ENCODE data around the gene ENTR1. TPM values are rescaled to one million over a fixed set of nuclear protein-coding genes. Genes with fewer than 3 reads are reported as not detected.
"Not testable (repeated sequence)": the region's sequence is repeated elsewhere in the genome, so short reads cannot be mapped to it uniquely, and the experiment has no call there.

ENTR1 gene
- total and polyA plus RNA-seq, 2 of the 4 experiments (the other 2 are of a cell fraction) = 14.5 to 37.3 TPM

- Histone ChIP-seq H4K91ac (ENCODE audit: insufficient read depth, low read depth, low read length) (no peak overlapping the region), H2AFZ (replicated peaks; ENCODE audit: low read length, poor library complexity) (no peak overlapping the region), H2BK20ac (ENCODE audit: low read depth, low read length) (no peak overlapping the region), H4K5ac (ENCODE audit: low read depth, low read length) (no peak overlapping the region), H3K9me1 (ENCODE audit: insufficient read depth, low read length) (no peaks in the 10 kb centered on the region), H3K4me1 (ENCODE audit: control insufficient read depth, insufficient read depth, low read length) (no peaks in the 10 kb centered on the region), H3K79me1 (ENCODE audit: low read depth in 1 of 2, low read length in 2 of 2) (peaks cover 0 to 3% of the 10 kb centered on the region in 2 experiments; a peak in 1 of 4 replicates), H3K18ac (ENCODE audit: low read depth, low read length) (no peak overlapping the region), H2AK5ac (ENCODE audit: low read depth, low read length) (no peak overlapping the region), H3K36me3 (ENCODE audit: control insufficient read depth, insufficient read depth, low read length) (peaks cover 59% of the 10 kb centered on the region), H3K4me3 (ENCODE audit: insufficient read depth, low read depth, low read length) (no peak overlapping the region), H3K14ac (replicated peaks; ENCODE audit: low read depth, low read length) (no peak overlapping the region), H2AK9ac (replicated peaks; ENCODE audit: low read depth, low read length, poor library complexity) (no peak overlapping the region), H3K23ac (ENCODE audit: low read depth, low read length) (no peak overlapping the region), H3K27ac (ENCODE audit: insufficient read depth, low read length) (no peak overlapping the region), H3K4ac (ENCODE audit: low read depth, low read length) (no peak overlapping the region), H3K56ac (ENCODE audit: extremely low read depth, insufficient read depth, low read length) (no peak overlapping the region), H3K27me3 (ENCODE audit: control insufficient read depth, insufficient read depth, low read length) (no peaks in the 10 kb centered on the region), H2BK120ac (ENCODE audit: low read depth, low read length) (no peak overlapping the region), H2BK5ac (ENCODE audit: low read depth, low read length, poor library complexity, severe bottlenecking) (no peak overlapping the region), H3K9me3 (ENCODE audit: control insufficient read depth, insufficient read depth, low read length) (no peaks in the 10 kb centered on the region), H2BK15ac (ENCODE audit: low read depth, low read length) (no peak overlapping the region), H4K8ac (ENCODE audit: low read depth in 2 of 2, low read length in 2 of 2) (no peak overlapping the region), H3K4me2 (ENCODE audit: low read depth, low read length) (no peak overlapping the region), H4K20me1 (ENCODE audit: insufficient read depth, low read length) (peaks cover 6% of the 10 kb centered on the region; the same call in 1 of the 2 replicates), H3K9ac (ENCODE audit: low read depth, low read length) (no peak overlapping the region)
- in situ Hi-C loops (cut with MboI; ENCODE audit: low sequenced_read_pairs) (no loop called here), intact Hi-C loops (cut with micrococcal nuclease) (no loop called here), dilution Hi-C loops (cut with HindIII; ENCODE audit: low sequenced_read_pairs, unreplicated experiment) (no loop called here)
- DNase-seq (no peak), ATAC-seq (ENCODE audit: low read depth) (no peak)
- 100% methylated on average over 1 of the region's 12 CpGs; no CpG with 5 or more reads in 1 of the 2 experiments for WGBS, 2 experiments (ENCODE audit: extremely low coverage in 2 of 2, insufficient read length in 1 of 2)
- ChIA-PET CTCF (no interaction called here), POLR2A (ENCODE audit: unreplicated experiment) (interaction anchor here (0.7 kb wide), 1 partner anchor 8 kb away, joined by 9 read pairs; no protein-coding TSS in a partner anchor)
- no TSS peak for BruUV-seq (replicated peaks)
- TF ChIP-seq SMC3 (IDR thresholded peaks at IDR 0.05; ENCODE audit: low read depth, low read length) (no peak), RFX5 (IDR thresholded peaks at IDR 0.05; ENCODE audit: low read depth, low read length) (no peak), RAD21 (IDR thresholded peaks at IDR 0.05; ENCODE audit: low read length) (no peak), BHLHE40 (IDR thresholded peaks at IDR 0.05; ENCODE audit: low read depth, low read length) (no peak), MAFK (IDR thresholded peaks at IDR 0.05; ENCODE audit: low read depth, low read length) (no peak), MXI1 (IDR thresholded peaks at IDR 0.05; ENCODE audit: borderline replicate concordance, low read depth, low read length) (no peak), CHD1 (IDR thresholded peaks at IDR 0.05; ENCODE audit: low read depth, low read length) (no peak), POLR2A (IDR thresholded peaks at IDR 0.05; ENCODE audit: low read depth, low read length) (no peak), CEBPB (IDR thresholded peaks at IDR 0.05; ENCODE audit: low read depth, low read length) (no peak), NFE2L2 (IDR thresholded peaks at IDR 0.05; ENCODE audit: low read depth, low read length) (no peak), FOS (IDR thresholded peaks at IDR 0.05; ENCODE audit: low read depth, low read length) (no peak)
These were observed 16.4 kb upstream of the ENTR1 start for GRCh38 chr9:136426787-136427186.

DNA sequence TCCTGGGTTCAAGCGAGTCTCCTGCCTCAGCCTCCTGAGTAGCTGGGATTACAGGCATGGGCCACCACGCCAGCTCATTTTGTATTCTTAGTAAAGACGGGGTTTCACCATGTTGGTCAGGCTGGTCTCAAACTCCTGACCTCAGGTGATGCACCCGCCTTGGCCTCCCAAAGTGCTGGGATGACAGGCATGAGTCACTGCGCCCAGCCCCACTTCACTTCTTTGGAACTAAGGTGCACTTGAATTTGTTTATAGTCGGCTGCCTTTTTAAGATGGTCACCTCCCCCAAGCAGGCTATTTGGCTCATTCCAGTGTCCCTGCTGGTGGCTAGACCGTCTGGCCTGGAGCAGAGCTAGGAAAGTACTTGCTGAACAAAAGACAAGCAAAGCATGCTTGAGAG lies 15.0 kb upstream of the ENTR1 start:
- H3K14ac ChIP-seq (replicated peaks; ENCODE audit: low read depth, low read length); H3K9me3 ChIP-seq (ENCODE audit: control insufficient read depth, insufficient read depth, low read length); H3K56ac ChIP-seq (ENCODE audit: extremely low read depth, insufficient read depth, low read length); H4K91ac ChIP-seq (ENCODE audit: insufficient read depth, low read depth, low read length); intact Hi-C loops (cut with micrococcal nuclease); H3K4ac ChIP-seq (ENCODE audit: low read depth, low read length); H4K20me1 ChIP-seq (ENCODE audit: insufficient read depth, low read length); H4K8ac ChIP-seq (ENCODE audit: low read depth in 2 of 2, low read length in 2 of 2); BruUV-seq (replicated peaks); H3K18ac ChIP-seq (ENCODE audit: low read depth, low read length); H3K79me1 ChIP-seq (ENCODE audit: low read depth in 1 of 2, low read length in 2 of 2); dilution Hi-C loops (cut with HindIII; ENCODE audit: low sequenced_read_pairs, unreplicated experiment); H3K23ac ChIP-seq (ENCODE audit: low read depth, low read length); ATAC-seq (ENCODE audit: low read depth); H3K27ac ChIP-seq (ENCODE audit: insufficient read depth, low read length); H2AFZ ChIP-seq (replicated peaks; ENCODE audit: low read length, poor library complexity); H2BK5ac ChIP-seq (ENCODE audit: low read depth, low read length, poor library complexity, severe bottlenecking); H3K9me1 ChIP-seq (ENCODE audit: insufficient read depth, low read length); in situ Hi-C loops (cut with MboI; ENCODE audit: low sequenced_read_pairs); H3K27me3 ChIP-seq (ENCODE audit: control insufficient read depth, insufficient read depth, low read length); H4K5ac ChIP-seq (ENCODE audit: low read depth, low read length); H3K9ac ChIP-seq (ENCODE audit: low read depth, low read length); H2BK20ac ChIP-seq (ENCODE audit: low read depth, low read length); H2AK9ac ChIP-seq (replicated peaks; ENCODE audit: low read depth, low read length, poor library complexity); H3K4me3 ChIP-seq (ENCODE audit: insufficient read depth, low read depth, low read length); DNase-seq; POLR2A ChIA-PET (ENCODE audit: unreplicated experiment); H2BK120ac ChIP-seq (ENCODE audit: low read depth, low read length); H2BK15ac ChIP-seq (ENCODE audit: low read depth, low read length); H2AK5ac ChIP-seq (ENCODE audit: low read depth, low read length); H3K4me1 ChIP-seq (ENCODE audit: control insufficient read depth, insufficient read depth, low read length); CTCF ChIA-PET; H3K4me2 ChIP-seq (ENCODE audit: low read depth, low read length): not testable (repeated sequence)
- H3K36me3 ChIP-seq (ENCODE audit: control insufficient read depth, insufficient read depth, low read length) = peaks cover 64% of the 10 kb centered on the region
- WGBS, 2 experiments (ENCODE audit: extremely low coverage in 2 of 2, insufficient read length in 1 of 2) = 89% methylated on average over 5 of the region's 7 CpGs; no CpG with 5 or more reads in 1 of the 2 experiments

Measured in IMR-90 (cell line).